SU-DHL-6 (cell line): Measurements from ENCODE around the gene LIPE.

Experiments used
- H2AFZ ChIP-seq: fragments of 200-600 bp; sonication (generic); 2 replicates; pipeline ENCODE4 v1.6.1; 2014; ENCODE audit warnings: low read depth, mild to moderate bottlenecking, moderate library complexity, mixed read lengths, antibody characterized with exemption, low read length; ENCODE audit not compliant: severe bottlenecking
- H3F3A ChIP-seq: fragments of 200-600 bp; shearing (Covaris generic); 2 replicates; pipeline ENCODE4 v1.6.0; 2016; ENCODE audit warnings: antibody characterized with exemption, mild to moderate bottlenecking; ENCODE audit not compliant: insufficient read depth
- H3K27ac ChIP-seq: fragments of 200-600 bp; sonication (generic); 2 replicates; pipeline ENCODE4 v1.5.1; 2016; ENCODE audit warnings: low read depth, mild to moderate bottlenecking, low read length, moderate library complexity, mixed read lengths
- H3K27me3 ChIP-seq: fragments of 200-600 bp; sonication (generic), shearing (Covaris generic); 2 replicates; pipeline ENCODE4 v1.6.0; 2014; ENCODE audit warnings: mild to moderate bottlenecking, low read length
- H3K36me3 ChIP-seq: fragments of 200-600 bp; sonication (generic); 2 replicates; pipeline ENCODE4 v1.6.1; 2014; ENCODE audit warnings: mild to moderate bottlenecking, low read length, mixed read lengths
- H3K4me2 ChIP-seq: fragments of 300-600, 200-600 bp; shearing (Covaris generic), sonication (generic); 2 replicates; pipeline ENCODE4 v1.6.0; 2014; ENCODE audit warnings: low read length, low read depth, mild to moderate bottlenecking; ENCODE audit not compliant: poor library complexity, severe bottlenecking
- H3K4me3 ChIP-seq: fragments of 200-600 bp; sonication (generic); 2 replicates; pipeline ENCODE4 v1.5.1; 2014; ENCODE audit warnings: antibody characterized with exemption, low read length, mild to moderate bottlenecking, mixed read lengths; ENCODE audit not compliant: insufficient read depth, poor library complexity, severe bottlenecking
- H3K79me2 ChIP-seq: fragments of 200-600 bp; sonication (generic); 2 replicates; pipeline ENCODE4 v1.6.1; 2014; ENCODE audit warnings: mild to moderate bottlenecking, low read length, moderate library complexity; ENCODE audit not compliant: insufficient read depth
- H3K9ac ChIP-seq: fragments of 200-600 bp; sonication (generic); 2 replicates; pipeline ENCODE4 v1.7.0; 2014; ENCODE audit warnings: mild to moderate bottlenecking, low read length
- H3K9me2 ChIP-seq: fragments of 200-600 bp; sonication (generic); replicated peaks from 2 replicates; pipeline ENCODE4 v1.6.1; 2014; ENCODE audit warnings: low read length; ENCODE audit not compliant: insufficient read depth
- H3K9me3 ChIP-seq: fragments of 200-600 bp; sonication (generic); 2 replicates; pipeline ENCODE4 v1.6.1; 2014; ENCODE audit warnings: low read length, mixed read lengths; ENCODE audit not compliant: insufficient read depth
- H4K20me1 ChIP-seq: fragments of 200-600 bp; sonication (generic); 2 replicates; pipeline ENCODE4 v1.6.1; 2014; ENCODE audit warnings: low read depth, mild to moderate bottlenecking, antibody characterized with exemption, low read length, moderate library complexity, mixed read lengths
- CTCF ChIP-seq: fragments of 200-600 bp; sonication (generic); IDR thresholded peaks from one replicate; pipeline ENCODE4 v1.5.1; 2017; ENCODE audit warnings: antibody characterized with exemption, mild to moderate bottlenecking, low read length, moderate library complexity; ENCODE audit not compliant: insufficient read depth, poor library complexity, severe bottlenecking
- EZH2phosphoT487 ChIP-seq: fragments of 200-600 bp; sonication (generic), shearing (Covaris generic); conservative IDR thresholded peaks from 2 replicates; pipeline ENCODE4 v1.6.1; 2018; ENCODE audit warnings: mild to moderate bottlenecking, antibody characterized with exemption, low read length, moderate library complexity, mixed read lengths

The LIPE gene

DNA sequence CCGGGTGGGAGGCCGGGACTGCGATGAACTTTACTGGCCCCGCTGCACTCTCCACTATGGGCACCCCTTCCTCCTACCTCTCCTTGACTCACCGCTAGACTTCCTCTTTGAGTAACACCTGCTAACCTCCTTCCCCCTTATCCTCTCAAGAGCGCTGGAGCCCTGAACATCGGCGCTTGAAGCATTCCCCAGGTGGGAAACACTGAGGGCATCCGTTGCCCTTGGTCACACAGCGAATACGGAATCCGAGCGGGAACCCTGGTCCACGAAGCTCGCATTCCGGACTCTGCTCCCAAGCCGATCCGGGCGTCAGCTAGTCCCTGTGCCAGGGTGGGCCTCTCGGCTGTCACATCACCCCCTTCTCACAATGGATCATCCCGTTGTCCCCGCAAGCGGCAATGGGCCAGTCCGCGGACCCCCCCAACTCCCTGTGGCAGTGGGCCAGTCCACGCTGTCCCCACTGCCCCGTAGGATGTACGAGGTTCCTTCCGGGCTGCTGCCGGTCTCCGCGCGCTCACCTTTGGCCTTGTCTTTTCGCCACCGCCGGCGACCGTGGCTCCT lies 4.2 kb downstream of the LIPE start:
- Histone ChIP-seq H3K36me3 (no peaks in the 10 kb centered on the region), H3K9me2 (no peaks in the 10 kb centered on the region), H4K20me1 (no peaks in the 10 kb centered on the region), H3K9me3 (no peaks in the 10 kb centered on the region), H3K27me3 (no peaks in the 10 kb centered on the region), H3K4me3 (peak overlapping the region; percentile 64), H3K79me2 (peaks cover 16% of the 10 kb centered on the region), H3K9ac (peak overlapping the region; percentile 69), H3F3A (no peaks in the 10 kb centered on the region), H2AFZ (peak overlapping the region; percentile 70), H3K4me2 (peak overlapping the region; percentile 71), H3K27ac (peak overlapping the region; percentile 80)
- no peak for TF ChIP-seq CTCF
- TF ChIP-seq EZH2phosphoT487: no peak

- Histone ChIP-seq H3K9me3 (no peaks in the 10 kb centered on the region), H3K79me2 (peaks cover 16% of the 10 kb centered on the region), H3K27ac (peak overlapping the region; percentile 80), H3F3A (no peaks in the 10 kb centered on the region), H3K9me2 (no peaks in the 10 kb centered on the region), H3K27me3 (no peaks in the 10 kb centered on the region), H3K4me3 (peak overlapping the region; percentile 64), H4K20me1 (no peaks in the 10 kb centered on the region), H3K36me3 (no peaks in the 10 kb centered on the region), H3K9ac (peak overlapping the region; percentile 69), H2AFZ (peak overlapping the region; percentile 70), H3K4me2 (peak overlapping the region; percentile 71)
- TF ChIP-seq EZH2phosphoT487: no peak
- no peak for TF ChIP-seq CTCF
Measured at GRCh38 chr19:42422092-42422900, 4.9 kb downstream of the LIPE start.

GRCh38 chr19:42421591-42422031 lies 5.6 kb downstream of the LIPE start:
- Histone ChIP-seq H2AFZ (no peak overlapping the region), H3K79me2 (peaks cover 16% of the 10 kb centered on the region), H3K9ac (peak overlapping the region; percentile 69), H3K36me3 (no peaks in the 10 kb centered on the region), H3K4me3 (peak overlapping the region; percentile 64), H3K9me2 (no peaks in the 10 kb centered on the region), H3K27ac (no peak overlapping the region; the same call in 1 of the 2 replicates), H3K4me2 (peak overlapping the region; percentile 71), H3K9me3 (no peaks in the 10 kb centered on the region), H3K27me3 (no peaks in the 10 kb centered on the region), H3F3A (no peaks in the 10 kb centered on the region), H4K20me1 (no peaks in the 10 kb centered on the region)
- TF ChIP-seq EZH2phosphoT487 (no peak), CTCF (no peak)
